Measurements from ENCODE around the gene NSMCE3. TPM values are rescaled to one million over a fixed set of nuclear protein-coding genes. Genes with fewer than 3 reads are reported as not detected.

The NSMCE3 gene
- total RNA-seq (2014; rRNA removed; shearing (Covaris generic); ENCODE audit: low replicate concordance): 5.6 and 9.0 TPM in 2 replicates

DNA sequence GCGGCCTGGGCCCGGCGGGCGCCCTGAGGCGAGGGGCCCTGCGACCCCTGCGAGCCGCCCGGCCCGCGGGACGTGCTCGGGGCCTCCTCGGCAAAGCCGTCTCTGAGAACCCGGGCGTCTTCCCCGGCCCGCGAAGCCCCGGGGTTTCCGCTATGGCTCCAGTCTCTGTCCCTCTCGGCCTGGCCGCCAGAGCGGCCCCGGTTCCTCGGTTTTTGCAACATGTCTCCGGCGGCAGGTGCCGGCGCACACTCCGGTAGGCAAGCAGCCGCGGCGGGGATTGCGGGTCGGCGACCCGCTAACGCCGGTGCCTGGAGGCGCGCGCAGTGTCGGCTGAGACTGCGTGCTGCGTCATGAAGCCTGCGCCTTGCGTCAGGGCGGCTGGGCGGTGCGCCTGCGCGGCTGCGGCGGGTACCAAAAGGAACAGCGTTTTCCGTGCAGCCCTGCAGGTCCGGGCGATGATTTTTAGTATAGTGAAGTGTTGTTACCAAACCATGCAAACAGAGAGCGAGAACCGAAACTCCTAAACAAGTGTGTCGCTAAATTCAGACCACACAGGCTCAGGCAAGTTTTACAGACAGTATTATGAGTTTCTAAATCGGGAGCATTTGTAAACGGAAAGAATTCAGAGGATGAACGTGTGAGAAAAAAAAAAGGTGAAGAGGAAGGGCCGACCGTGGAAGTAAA, at the start of gene NSMCE3:
NSMCE3 (minus strand) TSS at position 338 of the 684 bp plus-strand sequence; CDS start at position 221, 117 bp downstream.
- H3K4me3 ChIP-seq: peak within 1 kb of the TSS; percentile 69
- H3K9me3 ChIP-seq: no peaks in the 10 kb centered on the region
- H3K27me3 ChIP-seq: no peaks in the 10 kb centered on the region
- peak; percentile 88 for DNase-seq
- H3K36me3 ChIP-seq: no peaks in the 10 kb centered on the region; the same call in 1 of the 2 replicates

DNA sequence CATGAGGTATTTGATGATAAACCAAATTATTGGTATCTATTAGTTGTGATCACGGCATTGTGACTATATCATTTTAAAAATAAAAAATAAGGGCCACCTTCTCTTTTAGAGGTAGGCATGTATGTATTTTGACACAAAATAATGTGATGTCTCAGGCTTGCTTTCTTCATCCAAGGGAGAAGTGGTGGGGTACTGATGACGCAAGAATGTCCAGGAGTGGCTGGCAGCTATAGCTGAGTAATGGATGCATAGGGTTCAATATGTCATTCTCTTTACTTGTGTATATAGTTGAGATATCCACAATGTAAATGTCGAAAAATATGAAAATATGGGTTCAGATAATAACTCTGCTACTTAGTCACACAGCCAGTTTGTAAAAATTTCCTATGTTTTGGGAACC, 46.8 kb upstream of the NSMCE3 start:
- Histone ChIP-seq H3K36me3 (no peaks in the 10 kb centered on the region), H3K9me3 (no peaks in the 10 kb centered on the region), H3K27me3 (no peaks in the 10 kb centered on the region; the same call in 1 of the 2 replicates), H3K4me3 (no peak overlapping the region)
- no peak for DNase-seq

DNA sequence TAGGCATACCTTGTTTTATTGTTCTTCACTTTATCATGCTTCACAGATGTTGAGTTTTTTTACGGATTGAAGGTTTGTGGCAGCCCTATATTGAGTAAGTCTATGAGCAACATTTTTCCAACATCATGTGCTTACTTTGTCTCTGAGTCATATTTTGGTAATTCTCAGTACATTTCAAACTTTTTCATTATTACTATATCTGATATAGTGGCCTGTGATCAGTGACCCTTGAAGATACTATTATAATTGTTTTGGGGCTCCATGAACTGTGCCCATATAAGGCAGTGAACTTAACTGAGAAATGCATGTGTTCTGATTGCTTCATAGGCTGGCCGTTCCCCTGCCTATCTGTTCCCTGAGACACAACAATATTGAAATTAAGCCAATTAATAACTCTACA, 42.8 kb upstream of the NSMCE3 start:
- H3K36me3 ChIP-seq: no peaks in the 10 kb centered on the region
- DNase-seq: no peak
- no peaks in the 10 kb centered on the region for H3K9me3 ChIP-seq
- no peak overlapping the region for H3K4me3 ChIP-seq
- no peaks in the 10 kb centered on the region; the same call in 1 of the 2 replicates for H3K27me3 ChIP-seq

DNA sequence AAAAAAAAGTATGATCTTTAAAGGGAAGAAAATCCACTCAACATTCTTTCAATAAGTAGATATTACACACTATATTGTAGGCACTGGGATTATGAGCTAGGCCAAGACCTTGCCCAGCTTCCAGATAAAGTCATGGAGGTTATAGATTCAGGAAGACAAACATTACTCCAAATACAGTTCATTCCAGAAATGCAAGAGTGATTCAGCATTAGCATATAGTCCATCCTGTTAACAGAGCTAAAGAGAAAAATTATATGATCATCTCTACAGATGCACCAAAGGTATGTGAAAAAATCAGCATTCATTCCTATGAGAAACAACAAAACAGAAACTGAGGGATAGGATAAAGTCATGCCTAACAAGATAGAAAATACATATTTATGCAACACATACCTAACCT, 42.1 kb upstream of the NSMCE3 start:
- H3K36me3 ChIP-seq: no peaks in the 10 kb centered on the region
- DNase-seq: no peak
- no peaks in the 10 kb centered on the region; the same call in 1 of the 2 replicates for H3K27me3 ChIP-seq
- no peaks in the 10 kb centered on the region for H3K9me3 ChIP-seq
- no peak overlapping the region for H3K4me3 ChIP-seq

DNA sequence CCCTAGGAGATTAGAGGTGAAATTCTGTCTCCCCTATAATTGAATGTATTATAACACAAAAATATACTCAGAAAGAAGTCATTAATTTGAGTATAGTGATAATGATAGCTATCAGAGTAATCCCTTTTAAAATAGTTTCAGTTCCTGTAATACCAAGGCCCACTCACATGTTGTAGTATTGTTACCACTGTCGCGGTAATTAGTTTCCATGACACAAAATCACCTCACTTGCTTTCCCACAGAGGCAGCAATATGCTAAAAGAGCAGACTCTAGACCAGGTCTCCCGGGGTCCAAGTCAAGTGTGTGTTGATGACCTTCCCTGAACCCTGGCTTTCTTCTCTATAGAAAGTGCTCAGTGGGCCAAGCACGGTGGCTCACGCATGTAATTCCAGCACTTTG, 39.5 kb upstream of the NSMCE3 start:
- H3K4me3 ChIP-seq: no peak overlapping the region
- H3K27me3 ChIP-seq: no peaks in the 10 kb centered on the region; the same call in 1 of the 2 replicates
- no peak for DNase-seq
- H3K36me3 ChIP-seq: no peaks in the 10 kb centered on the region
- no peaks in the 10 kb centered on the region for H3K9me3 ChIP-seq

DNA sequence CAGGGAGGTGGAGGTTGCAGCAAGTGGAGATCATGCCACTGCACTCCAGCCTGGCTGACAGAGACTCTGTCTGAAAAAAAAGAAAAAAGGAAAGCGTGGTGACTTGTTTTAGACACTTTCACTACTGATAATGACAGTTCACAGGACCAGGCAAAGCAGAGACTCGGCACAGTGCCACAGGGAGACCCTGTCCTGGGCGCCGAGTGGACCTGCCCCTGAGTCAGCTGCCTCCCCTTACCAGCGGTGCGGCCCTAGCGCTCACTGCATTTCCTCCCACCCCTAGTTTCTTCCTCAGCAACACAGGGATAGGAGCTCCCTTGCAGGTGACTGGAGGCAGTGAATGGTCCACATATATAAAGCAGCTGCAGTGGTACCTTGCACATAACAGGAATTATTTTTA, 38.7 kb upstream of the NSMCE3 start:
- Histone ChIP-seq H3K4me3 (no peak overlapping the region), H3K9me3 (no peaks in the 10 kb centered on the region), H3K27me3 (no peaks in the 10 kb centered on the region), H3K36me3 (no peaks in the 10 kb centered on the region)
- no peak for DNase-seq

DNA sequence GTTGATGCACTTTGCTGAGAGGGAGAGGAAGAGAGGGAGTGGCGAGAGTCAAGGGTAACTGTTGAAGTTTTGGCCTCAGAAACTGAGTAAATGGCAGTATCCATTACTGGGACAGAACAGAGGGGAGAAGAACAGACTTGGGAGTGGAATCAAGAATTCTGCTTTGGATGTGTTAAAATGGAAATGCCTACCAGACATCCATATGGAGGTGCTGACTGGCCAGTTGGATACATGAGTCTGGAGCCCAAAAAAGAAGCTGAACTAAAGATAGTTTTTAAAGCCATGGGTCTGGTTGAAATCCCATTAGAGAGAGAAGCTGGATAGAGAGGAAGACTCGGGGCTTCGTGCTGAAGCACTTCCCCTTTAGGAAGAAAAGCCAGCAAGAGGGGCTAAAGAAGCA, 35.9 kb upstream of the NSMCE3 start:
- DNase-seq: no peak
- no peaks in the 10 kb centered on the region for H3K27me3 ChIP-seq
- no peaks in the 10 kb centered on the region for H3K9me3 ChIP-seq
- H3K36me3 ChIP-seq: no peaks in the 10 kb centered on the region
- H3K4me3 ChIP-seq: no peak overlapping the region

DNA sequence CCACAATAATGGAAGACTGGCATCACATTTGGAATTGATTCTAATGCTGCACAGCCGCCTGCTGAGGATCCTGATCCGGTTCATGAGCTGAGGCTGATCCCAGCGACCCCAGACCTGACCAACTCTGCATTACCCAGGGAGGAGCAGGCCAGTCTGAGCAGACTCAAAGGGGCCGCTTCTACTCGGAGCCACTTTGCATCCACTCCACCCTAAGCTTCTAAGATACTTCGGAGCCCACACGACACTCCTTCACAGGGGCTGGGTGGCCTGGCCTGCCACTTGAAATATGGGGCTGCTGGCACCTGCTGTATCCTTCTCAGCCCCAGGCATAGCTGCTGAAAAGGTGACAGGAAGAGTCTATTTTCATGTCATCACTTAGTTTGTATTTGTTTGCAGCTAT, 33.2 kb upstream of the NSMCE3 start:
- DNase-seq: no peak
- H3K27me3 ChIP-seq: no peaks in the 10 kb centered on the region
- H3K9me3 ChIP-seq: no peaks in the 10 kb centered on the region
- H3K4me3 ChIP-seq: no peak overlapping the region
- H3K36me3 ChIP-seq: no peaks in the 10 kb centered on the region

DNA sequence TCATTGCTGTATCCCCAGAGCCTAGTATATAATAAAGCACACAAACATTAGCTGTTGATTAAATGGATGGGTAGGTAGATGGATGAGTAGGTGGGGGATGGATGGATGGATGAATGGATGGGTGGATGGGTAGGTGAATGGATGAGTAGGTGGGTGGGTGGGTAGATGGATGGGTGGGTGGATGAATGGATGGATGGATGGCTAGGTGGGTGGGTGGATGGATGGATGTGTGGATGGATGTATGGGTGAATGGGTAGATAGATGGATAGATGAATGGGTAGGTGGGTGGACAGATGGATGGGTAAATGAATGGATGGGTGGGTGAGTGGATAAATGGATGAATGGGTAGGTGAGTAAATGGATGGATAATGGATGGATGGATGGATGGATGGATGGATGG, 30.2 kb upstream of the NSMCE3 start:
- Histone ChIP-seq H3K9me3 (no peaks in the 10 kb centered on the region), H3K4me3 (no peak overlapping the region), H3K27me3 (no peaks in the 10 kb centered on the region), H3K36me3 (no peaks in the 10 kb centered on the region)
- DNase-seq: no peak

DNA sequence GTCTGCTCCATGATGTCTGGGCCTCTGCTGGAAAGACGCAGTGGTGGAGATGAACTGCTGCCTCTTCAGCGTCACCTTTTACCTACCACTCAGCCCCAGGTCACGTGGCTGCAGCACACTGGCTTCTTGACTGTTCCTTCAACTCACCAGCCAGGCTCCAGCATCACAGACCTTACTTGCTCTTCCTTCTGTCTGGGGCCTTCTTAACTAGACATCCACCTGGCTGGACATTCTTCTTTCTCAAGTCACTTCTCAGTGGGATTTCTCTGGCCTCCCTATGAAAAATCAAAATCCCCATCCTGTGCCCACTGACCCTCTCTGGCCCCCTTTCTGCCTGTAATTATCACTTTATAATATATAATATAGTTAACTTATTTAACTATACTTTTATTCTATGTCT, 29.7 kb upstream of the NSMCE3 start:
- DNase-seq: no peak
- H3K27me3 ChIP-seq: no peaks in the 10 kb centered on the region
- no peaks in the 10 kb centered on the region for H3K9me3 ChIP-seq
- H3K4me3 ChIP-seq: no peak overlapping the region
- no peaks in the 10 kb centered on the region for H3K36me3 ChIP-seq

DNA sequence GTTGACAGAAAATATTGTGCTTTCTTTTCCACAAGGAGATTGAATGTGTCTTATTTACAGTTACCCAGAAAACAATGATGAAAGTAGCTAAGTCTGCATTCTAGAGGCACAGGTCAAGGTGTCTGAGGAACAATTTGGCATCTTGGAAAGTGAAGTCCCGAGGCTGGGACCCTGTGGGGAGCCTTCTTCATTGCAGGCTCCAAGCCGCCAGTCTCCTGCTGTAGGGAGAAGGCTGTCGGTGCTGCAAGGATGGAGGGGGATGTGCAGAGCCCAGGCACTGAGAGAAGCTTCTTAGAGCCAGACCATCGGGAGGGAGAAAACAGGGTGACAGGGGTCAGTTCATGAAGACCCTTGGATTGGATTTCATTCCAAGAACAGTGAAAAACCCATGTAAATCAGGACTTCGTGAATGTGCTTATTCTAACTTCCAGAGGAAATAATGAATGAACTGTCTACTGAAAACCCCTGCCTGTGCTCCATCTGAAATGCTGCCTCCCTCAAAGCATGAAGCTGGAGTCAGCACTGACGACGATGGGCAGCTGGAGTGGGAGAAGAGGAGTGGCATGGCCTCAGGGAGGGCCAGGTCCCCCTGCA, 25.2 kb upstream of the NSMCE3 start:
- Histone ChIP-seq H3K4me3 (no peak overlapping the region), H3K27me3 (no peaks in the 10 kb centered on the region), H3K36me3 (no peaks in the 10 kb centered on the region), H3K9me3 (no peaks in the 10 kb centered on the region)
- DNase-seq: no peak

DNA sequence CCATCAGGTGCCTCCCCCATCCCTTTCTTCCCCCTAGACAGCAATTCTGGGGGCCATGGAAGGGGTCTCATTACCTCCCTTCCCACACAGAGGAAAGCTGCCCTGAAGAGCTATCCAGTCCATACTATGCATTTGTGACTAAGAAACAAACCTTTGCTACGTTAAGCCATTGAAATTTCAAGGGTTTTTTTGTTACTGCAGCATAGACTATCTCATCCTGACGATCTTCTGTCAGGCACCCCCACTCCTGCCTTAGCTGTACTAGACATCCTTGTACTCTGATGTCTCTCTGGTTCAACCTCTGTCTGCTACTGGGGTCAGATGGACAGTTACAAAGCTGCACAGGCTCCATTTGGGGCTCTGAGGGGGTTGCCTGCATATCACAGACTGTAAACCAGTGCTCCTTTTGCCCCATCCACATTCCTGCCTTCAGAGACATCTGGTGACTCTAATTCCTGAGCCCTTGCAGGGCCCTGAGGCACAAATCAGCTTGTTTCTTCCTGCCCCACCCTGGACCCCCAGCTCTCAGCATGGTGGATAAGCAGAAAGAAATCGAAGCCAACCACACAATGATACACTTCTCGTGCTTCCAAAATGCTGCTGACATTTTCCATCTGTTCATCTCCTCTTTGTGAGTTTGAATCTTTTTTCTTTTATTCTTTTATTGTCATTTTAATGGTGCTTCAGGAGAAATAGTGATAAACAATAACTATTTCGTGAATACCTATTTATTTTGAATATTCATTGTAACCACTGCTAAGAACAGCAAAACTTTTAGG, 21.6 kb upstream of the NSMCE3 start:
- no peaks in the 10 kb centered on the region for H3K36me3 ChIP-seq
- no peaks in the 10 kb centered on the region for H3K27me3 ChIP-seq
- H3K4me3 ChIP-seq: no peak overlapping the region
- H3K9me3 ChIP-seq: no peaks in the 10 kb centered on the region
- DNase-seq: no peak

DNA sequence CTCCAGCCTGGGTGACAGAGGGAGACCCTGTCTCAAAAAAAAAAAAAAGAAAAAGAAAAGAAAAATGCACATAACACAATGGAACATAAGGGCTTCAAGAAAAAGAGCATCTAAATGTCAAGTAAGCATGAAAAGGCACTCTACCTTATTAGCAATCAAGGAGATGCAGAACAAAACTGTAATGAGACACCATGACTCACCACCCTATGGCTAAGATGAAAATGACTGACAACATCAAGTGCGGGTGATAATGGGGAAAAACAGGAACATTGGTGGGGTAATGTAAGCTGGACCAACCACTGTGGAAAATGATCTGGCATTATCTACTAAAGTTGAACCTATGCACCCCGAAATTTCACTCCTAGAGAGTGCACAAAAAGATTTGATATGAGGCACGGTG, 19.6 kb upstream of the NSMCE3 start:
- Histone ChIP-seq H3K27me3 (no peaks in the 10 kb centered on the region), H3K4me3 (no peak overlapping the region), H3K36me3 (no peaks in the 10 kb centered on the region), H3K9me3 (no peaks in the 10 kb centered on the region)
- no peak for DNase-seq

DNA sequence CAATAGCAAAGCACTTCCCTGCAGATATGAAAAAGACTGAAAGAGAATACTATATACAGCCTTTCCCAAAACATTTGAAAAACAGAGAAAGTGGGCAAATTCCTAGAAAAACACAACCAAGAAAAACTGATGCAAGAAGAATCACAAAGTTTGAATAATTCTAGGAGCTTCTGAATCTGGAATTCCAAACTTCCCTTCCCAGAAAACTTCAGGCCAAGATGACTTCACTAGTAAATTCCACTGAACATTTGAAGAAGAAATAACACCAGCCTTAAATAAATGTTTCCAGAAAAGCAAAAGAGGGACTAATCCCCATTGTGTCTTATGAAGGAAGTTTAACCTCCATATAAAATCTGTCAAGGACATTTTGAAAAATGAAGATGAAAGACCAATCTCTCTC, 15.8 kb upstream of the NSMCE3 start:
- no peaks in the 10 kb centered on the region for H3K27me3 ChIP-seq
- no peak for DNase-seq
- no peak overlapping the region for H3K4me3 ChIP-seq
- no peaks in the 10 kb centered on the region for H3K36me3 ChIP-seq
- H3K9me3 ChIP-seq: no peaks in the 10 kb centered on the region

DNA sequence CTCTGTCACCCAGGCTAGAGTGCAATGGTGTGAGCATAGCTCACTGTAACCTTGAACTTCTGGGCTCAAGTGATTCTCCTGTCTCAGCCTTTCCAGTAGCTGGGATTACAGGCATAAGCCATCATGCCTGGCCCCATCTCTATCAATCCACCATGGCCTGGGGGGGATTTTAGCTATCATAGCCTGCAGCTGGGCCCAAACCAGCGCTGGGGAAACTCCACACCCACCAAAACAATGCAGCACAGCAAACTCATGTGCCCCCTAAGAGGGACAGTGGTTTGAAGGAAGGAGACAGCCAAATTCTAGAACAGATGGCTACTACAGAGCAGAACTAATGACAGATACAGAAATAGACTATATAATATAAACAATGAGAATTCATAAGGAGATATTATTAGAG, 13.8 kb upstream of the NSMCE3 start:
- Histone ChIP-seq H3K27me3 (no peaks in the 10 kb centered on the region), H3K4me3 (no peak overlapping the region), H3K9me3 (no peaks in the 10 kb centered on the region), H3K36me3 (no peaks in the 10 kb centered on the region)
- no peak for DNase-seq

DNA sequence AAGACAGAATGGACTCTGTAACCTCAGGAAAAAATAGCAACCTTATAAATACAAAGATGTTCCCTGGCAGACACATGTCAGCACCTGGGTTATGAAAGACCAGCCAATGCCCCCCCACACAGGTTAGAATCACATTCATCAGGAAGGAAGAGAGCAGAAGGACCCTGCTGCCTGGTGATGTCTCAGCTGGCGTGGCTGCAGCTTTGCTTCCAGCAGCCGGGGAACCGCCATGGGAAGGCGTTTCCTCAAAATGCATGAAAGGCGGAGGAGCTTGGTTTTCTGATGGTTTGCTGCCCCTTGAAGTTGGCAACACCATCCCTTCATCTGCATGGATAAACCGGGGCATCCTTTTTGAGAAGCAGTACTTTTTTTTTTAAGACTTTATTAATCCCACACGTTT, 10.9 kb upstream of the NSMCE3 start:
- H3K9me3 ChIP-seq: no peaks in the 10 kb centered on the region
- no peaks in the 10 kb centered on the region for H3K27me3 ChIP-seq
- H3K36me3 ChIP-seq: no peaks in the 10 kb centered on the region
- DNase-seq: no peak
- H3K4me3 ChIP-seq: no peak overlapping the region

DNA sequence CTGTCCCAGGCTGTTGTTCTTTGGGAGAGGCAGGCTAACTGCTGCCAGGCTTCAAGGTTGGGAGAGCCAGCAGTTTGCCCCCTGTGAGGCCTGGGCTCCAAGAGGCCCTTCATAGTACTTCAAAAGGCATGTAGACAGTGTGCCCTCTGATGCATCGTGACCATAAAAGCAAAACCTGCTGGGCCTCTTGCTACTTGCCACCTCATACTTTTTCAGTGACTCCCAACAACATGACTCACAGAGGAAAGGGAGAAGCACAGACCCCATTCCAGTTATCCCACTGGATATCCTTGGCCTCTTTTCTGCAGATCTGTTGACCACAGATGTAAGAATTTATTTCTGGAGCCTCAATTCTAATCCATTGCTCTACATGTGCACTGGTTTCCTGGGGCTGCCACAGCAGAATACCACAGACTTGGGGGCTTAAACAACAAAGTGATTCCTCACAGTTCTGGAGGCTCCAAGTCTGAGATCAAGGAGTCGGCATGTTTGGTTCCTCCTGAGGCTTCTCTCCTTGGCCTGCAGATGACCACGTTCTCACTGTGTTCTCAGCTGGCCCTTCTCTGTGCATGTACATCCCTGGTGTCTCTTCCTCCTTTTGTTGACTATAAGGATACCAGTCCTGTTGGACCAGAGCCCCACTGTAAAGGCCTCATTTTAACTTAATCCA, 8.9 kb upstream of the NSMCE3 start:
- peak; percentile 75 for DNase-seq
- Histone ChIP-seq H3K36me3 (no peaks in the 10 kb centered on the region), H3K9me3 (no peaks in the 10 kb centered on the region), H3K4me3 (no peak overlapping the region), H3K27me3 (no peaks in the 10 kb centered on the region)
